NCI-H2107 (cell line): ENCODE data around the gene ZNF169.
"Not testable (repeated sequence)": the region's sequence is repeated elsewhere in the genome, so short reads cannot be mapped to it uniquely, and the experiment has no call there.

Source experiments
- DNase-seq: peaks from one replicate; lab custom pipeline; 2025; lab: John Stamatoyannopoulos, UW

The ZNF169 gene

GRCh38 chr9:94348754-94349153 lies 89.7 kb downstream of the ZNF169 start:
- DNase-seq = not testable (repeated sequence)
